Measurements from ENCODE around the gene SSBP2.
"Not testable (repeated sequence)": the region's sequence is repeated elsewhere in the genome, so short reads cannot be mapped to it uniquely, and the experiment has no call there.

SSBP2 gene

GRCh38 chr5:81420039-81420667 lies 330.7 kb downstream of the SSBP2 start:
- DNase-seq = no peak

- no peak for DNase-seq
Observed at GRCh38 chr5:81418606-81419005, 332.3 kb downstream of the SSBP2 start.

- DNase-seq = no peak
Observed at GRCh38 chr5:81417052-81417451, 333.8 kb downstream of the SSBP2 start.

- no peak for DNase-seq
Observed at GRCh38 chr5:81409896-81410295, 341.0 kb downstream of the SSBP2 start.

- no peak for DNase-seq
Observed at GRCh38 chr5:81409361-81409760, 341.5 kb downstream of the SSBP2 start.

GRCh38 chr5:81408496-81408895 lies 342.4 kb downstream of the SSBP2 start:
- DNase-seq = no peak

GRCh38 chr5:81407811-81408210 lies 343.1 kb downstream of the SSBP2 start:
- DNase-seq = not testable (repeated sequence)

- no peak for DNase-seq
Observed at GRCh38 chr5:81405126-81405891, 345.6 kb downstream of the SSBP2 start.

GRCh38 chr5:81402192-81402930 lies 348.5 kb downstream of the SSBP2 start:
- DNase-seq = no peak

GRCh38 chr5:81401266-81401665 lies 349.6 kb downstream of the SSBP2 start:
- DNase-seq = no peak

GRCh38 chr5:81400375-81400774 lies 350.5 kb downstream of the SSBP2 start:
- no peak for DNase-seq

- DNase-seq = no peak
Observed at GRCh38 chr5:81398741-81399140, 352.2 kb downstream of the SSBP2 start.

GRCh38 chr5:81397176-81397575 lies 353.7 kb downstream of the SSBP2 start:
- DNase-seq = no peak

- DNase-seq = no peak
Observed at GRCh38 chr5:81395262-81395661, 355.6 kb downstream of the SSBP2 start.

GRCh38 chr5:81393783-81394718 lies 356.8 kb downstream of the SSBP2 start, which contains the start of gene ACOT12:
TSS of gene ACOT12 (minus strand) at chr5:81394134. CDS start at chr5:81394114, 20 bp downstream.
- DNase-seq = no peak

- DNase-seq = no peak
Observed at GRCh38 chr5:81393430-81393782, 357.5 kb downstream of the SSBP2 start.

GRCh38 chr5:81389025-81389424 lies 361.9 kb downstream of the SSBP2 start:
- no peak for DNase-seq

- DNase-seq = no peak
Observed at GRCh38 chr5:81388169-81388568, 362.7 kb downstream of the SSBP2 start.

GRCh38 chr5:81383867-81384266 lies 367.0 kb downstream of the SSBP2 start:
- DNase-seq = no peak

- no peak for DNase-seq
Observed at GRCh38 chr5:81371354-81371876, 379.5 kb downstream of the SSBP2 start.

GRCh38 chr5:81370912-81371311 lies 380.0 kb downstream of the SSBP2 start:
- no peak for DNase-seq

GRCh38 chr5:81365541-81365940 lies 385.4 kb downstream of the SSBP2 start:
- DNase-seq = no peak
